ENCODE measurements around the gene PTPRD.

PTPRD gene

DNA sequence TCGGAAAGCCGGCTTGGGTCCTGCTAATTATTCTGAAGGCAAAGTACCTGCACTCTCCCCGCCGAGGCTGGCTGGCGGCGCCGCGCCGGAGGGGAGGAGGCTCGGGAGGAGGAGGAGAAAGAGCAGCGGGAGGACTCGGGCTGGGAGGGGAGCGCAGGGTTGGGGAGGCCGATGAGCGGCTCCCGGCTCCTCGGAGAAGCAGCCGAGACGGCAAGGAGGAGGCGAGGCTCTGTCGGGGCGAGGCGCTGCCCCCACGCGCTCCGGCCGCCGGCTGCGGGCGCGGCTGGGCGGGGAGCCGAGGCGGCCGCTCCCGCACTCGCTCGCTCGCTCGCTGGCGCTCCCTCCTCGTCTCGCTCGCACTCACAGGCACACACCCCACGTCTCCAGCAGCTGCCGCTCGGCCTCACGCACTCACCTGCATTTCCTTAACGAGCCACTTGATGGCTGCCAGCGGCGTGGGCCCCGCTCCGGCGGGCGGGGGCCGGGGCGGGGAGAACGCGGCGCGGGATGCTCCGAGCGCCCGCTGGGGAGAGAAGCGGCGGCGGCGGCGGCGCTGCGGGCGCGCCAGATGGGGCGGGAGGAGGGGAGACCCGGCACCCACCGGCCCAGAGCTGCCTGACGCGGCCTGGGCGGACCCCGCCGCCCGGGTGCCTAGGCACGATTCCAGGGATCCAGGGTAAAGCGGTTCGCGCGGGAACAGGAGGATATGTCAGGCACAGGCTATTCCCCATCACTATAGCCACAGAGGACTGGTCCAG is at the start of gene PTPRD:
Gene PTPRD, minus strand, starts transcription at position 362 of the 758 bp plus-strand sequence.
- DNase-seq: peak; percentile 21

DNA sequence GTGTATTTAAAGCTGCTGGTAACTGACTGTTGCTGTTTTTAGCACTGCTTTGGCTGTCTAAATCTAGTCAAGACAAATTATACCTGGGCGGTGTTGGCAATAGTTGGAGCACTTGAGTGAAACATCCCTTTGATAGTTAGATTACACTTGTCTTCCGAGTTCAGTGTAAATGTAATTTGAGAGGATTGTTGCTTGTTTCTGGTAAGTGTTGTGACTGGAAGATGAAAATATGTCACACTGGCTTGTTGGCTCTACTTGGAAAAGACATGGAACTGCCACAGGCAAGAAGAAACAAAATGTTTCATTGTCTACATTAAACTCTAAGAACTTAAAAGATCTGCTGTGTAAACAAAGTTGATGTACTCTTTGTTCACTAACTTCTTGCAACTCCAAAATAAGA is 49.2 kb upstream of the PTPRD start:
- DNase-seq: no peak

DNA sequence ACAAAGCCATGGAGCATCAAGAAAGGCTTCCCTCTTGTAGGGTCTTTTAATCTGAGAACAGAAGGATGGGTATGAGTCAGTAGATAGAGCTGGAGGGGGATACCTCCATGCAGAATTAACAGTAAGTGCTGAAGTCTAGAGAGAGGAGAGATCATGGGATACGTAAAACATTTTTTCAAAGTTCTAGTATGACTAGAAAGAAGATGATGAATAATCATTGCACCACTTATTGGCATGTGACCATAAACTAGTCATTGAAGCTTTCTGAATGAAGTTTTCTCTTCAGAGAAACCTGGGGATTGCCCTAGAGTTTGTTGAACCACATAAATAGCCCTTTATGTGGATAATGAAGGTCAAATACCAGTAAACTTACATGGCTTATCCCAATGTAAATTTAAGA is 48.6 kb upstream of the PTPRD start:
- no peak for DNase-seq

GRCh38 chr9:10651012-10651411 is 38.2 kb upstream of the PTPRD start:
- no peak for DNase-seq

- no peak for DNase-seq
Observed at GRCh38 chr9:10649076-10649475, 36.3 kb upstream of the PTPRD start.

DNA sequence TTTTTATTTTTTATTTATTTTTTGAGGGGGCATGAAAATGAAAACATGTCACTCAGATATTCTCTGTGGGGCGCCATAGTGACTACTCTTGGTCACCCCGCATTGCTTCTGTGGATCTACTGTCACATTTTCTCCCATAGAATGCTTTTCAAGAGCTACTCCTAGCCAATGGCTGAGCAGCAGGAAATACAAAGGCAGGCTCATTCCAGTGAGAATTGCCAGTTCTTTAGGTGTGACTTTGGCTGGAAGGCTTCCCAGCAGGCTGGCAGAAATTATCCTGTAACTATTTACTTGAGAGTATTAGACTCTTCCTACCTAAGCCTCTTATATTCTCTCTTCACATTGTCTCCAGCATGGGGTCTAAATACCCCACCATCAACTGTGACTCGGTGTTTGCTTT is 21.0 kb upstream of the PTPRD start:
- no peak for DNase-seq

DNA sequence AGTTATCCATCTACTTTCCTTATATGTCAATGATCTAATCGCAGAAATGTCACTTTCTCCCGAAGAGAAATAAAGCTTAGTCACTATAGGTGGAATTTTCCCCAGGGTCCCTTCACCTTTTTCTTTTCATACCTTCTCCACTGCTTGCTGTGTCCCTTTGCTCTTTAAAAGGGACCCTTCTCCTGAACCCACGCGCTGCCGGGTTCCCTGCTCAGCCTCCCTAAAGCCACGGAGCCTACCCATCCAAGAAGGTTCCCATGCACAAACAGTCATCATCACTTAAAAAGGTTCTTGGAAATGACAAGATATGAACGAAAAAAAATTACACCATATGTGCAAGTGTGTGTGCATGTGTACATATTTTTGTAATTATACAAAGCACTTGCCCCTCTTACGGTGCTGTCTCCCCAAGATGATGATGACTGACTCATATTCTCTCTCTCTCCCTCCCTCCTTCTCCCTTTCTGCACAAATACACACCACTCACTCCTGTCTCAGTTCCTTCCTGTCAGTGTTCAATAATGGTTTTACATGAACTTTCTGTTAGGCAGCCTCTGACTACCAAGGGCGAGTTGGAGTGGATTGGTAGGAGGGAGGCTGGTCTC is 1.5 kb upstream of the PTPRD start:
- DNase-seq: no peak

GRCh38 chr9:10613419-10613818 is 617 bp upstream of the PTPRD start:
- DNase-seq: no peak

DNA sequence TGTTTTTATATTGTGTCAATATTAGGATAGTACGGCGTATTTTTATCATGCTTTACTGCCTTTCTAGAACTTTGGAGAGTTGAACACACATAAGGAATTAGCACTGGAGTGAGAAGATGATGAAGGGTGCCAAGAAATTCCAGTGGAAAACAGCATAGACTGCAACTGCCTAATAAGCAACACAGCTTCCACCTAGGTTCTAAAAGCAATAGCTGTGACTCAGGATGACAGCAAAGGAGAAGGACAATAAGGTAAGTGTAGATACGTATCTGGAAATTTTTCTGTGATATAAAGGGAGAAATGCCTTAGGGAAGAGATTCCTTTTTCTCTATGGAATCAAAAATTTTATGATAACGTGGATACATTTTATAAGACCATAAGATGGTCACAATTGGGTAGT is 7.4 kb downstream of the PTPRD start:
- DNase-seq: no peak

GRCh38 chr9:10604927-10605326 is 7.9 kb downstream of the PTPRD start:
- no peak for DNase-seq

- DNase-seq: no peak
Observed at GRCh38 chr9:10597801-10598200, 15.0 kb downstream of the PTPRD start.

GRCh38 chr9:10594482-10594881 is 18.3 kb downstream of the PTPRD start:
- no peak for DNase-seq

DNA sequence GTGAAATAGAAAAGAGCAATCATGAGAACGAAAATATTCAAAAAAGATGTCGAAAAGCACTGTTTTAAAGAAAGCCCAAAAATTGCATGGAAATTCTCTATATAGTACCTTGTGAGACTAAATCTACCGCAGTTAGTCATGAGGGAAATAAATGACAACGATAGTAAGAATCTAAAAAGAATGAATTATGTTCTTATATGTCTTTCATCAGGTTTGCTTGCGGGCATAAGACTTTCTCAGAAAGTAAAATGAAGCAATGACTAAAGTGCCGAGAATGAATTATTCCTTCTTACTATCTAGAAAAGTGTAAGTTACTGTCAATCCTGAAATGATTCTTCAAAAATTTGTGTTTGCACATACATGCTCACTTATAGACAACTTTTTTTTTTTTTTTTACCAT is 26.4 kb downstream of the PTPRD start:
- DNase-seq: no peak

DNA sequence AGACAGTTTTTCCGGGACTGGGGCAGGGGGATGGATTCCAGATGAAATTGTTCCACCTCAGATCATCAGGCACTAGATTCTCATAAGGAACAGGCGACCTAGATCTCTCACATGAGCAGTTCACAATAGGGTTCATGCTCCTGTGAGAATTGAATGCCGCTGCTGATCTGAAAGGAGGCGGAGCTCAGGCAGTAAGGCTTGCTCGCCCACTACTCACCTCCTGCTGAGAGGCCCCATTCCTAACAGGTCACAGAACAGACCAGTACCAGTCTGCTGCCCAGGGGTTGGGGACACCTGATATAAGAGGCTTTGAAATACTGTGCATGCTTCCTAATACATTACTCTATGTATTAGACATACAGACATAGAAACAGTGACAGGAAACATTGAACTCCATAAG is 41.1 kb downstream of the PTPRD start:
- no peak for DNase-seq

DNA sequence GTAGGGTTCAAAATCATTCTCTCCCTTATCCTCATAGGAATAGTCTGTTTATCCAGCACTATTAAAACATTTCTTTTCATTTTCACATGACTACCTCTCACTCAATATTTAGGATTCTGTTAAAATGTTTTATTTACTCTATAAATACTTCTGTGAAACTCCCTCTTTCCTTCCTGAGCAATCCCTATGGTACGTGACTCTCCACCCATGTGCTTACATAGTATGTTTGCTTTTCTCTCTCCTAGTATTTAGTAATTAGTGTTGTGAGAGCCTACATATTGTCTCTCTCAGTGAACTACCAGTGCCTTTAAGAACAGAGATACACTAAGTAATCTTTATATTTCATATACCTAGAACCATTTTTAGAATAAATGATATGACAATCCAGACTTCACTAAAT is 46.0 kb downstream of the PTPRD start:
- no peak for DNase-seq

DNA sequence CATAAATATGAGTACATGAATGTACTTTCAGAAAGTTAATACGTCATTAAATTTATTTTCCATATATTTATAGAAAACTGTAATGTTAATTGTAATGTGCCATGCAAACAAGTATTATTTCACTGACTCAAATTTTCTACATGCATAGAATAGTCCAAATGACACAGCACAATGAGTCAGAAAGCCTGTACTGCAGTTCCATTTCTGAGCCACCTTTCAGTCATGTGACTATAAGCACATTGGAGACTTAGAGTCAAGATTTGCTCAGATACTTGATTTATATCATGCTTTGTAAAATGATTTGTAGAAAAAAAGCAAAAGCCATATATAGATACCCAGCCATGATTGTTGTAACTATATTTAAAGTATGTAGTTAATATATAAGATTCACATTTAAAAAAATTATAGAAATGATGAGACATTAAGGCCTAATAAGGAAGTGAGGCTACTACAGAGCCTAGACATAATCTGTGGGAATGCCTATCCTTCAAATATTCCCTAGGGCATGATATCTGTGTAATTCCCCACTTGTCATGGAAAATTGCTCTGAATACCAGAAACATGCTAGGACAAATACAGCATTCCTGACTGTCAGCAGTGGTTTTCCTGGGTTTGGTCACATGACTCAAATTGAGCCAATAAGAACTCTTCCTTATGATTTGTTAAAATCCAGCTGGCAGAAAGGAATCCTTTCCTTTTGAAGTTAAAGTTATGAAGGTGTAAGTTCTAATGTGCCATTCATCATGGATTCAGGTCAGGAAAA is 50.0 kb downstream of the PTPRD start:
- DNase-seq: peak; percentile 51

GRCh38 chr9:10548348-10548747 is 64.5 kb downstream of the PTPRD start:
- DNase-seq: no peak

DNA sequence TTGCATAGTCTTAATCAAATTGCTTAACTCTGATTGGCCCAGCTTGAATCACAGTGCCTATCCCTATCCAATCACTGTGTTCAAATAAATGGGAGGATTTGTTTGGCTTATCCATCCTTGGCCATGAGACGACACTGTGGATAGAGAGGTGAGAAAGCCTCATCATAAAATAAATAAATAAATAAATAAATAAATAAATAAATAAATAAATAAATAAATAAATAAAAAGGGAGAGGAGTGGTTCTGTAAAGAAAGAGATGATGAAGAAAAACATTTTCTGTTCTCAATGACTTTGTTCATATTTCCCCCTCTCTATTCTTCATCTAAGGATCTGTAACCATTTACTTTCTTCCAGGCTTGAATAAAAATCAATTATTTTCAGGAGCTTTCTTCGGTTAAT is 74.7 kb downstream of the PTPRD start:
- DNase-seq: no peak

GRCh38 chr9:10534850-10535249 is 78.0 kb downstream of the PTPRD start:
- DNase-seq: no peak

DNA sequence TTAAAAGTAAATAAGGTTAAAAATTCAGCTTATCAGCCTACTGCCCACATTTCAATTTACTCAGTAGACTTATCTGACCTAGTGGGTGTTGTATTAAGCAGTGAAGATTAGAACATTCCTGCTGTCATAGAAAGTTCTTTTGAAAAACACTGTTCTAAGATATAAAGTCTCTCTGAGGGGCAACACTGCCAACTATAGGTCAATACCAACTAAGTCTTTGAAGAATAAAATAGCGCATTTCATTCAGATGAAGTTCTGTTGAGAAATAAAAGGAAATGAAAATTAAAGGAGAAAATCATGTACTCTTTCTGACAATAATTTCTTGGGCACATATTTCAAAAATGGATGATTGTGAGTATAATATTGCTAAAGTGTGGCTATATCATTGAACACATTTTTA is 86.8 kb downstream of the PTPRD start:
- no peak for DNase-seq

- DNase-seq: no peak
Observed at GRCh38 chr9:10523164-10523563, 89.6 kb downstream of the PTPRD start.

GRCh38 chr9:10512144-10512543 is 100.7 kb downstream of the PTPRD start:
- no peak for DNase-seq

DNA sequence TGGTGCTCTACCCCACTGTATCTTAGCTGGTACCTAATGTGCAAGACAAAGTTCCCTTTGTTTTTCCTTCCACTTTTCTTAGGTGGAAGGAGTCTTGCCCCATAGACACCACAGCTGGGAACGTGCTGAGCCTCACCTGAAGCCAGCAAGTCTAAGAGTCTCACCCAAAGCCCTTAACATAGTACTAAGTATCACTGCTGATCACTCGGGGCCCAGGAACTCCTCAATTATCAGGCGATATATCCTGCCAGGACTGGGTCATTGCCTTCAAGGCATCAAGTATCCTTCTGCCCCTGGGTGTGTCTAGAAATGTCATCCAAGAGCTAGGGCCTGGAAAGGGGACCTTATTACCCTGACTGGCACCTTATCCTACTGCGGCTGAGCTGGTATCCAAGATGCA is 123.9 kb downstream of the PTPRD start:
- no peak for DNase-seq

- DNase-seq: peak; percentile 1
Observed at GRCh38 chr9:10479172-10479571, 133.6 kb downstream of the PTPRD start.

Measured in NCI-H1048 (cell line).